Renal cortex interstitium (tissue), 15 donors: ENCODE results near the gene UBR1. TPM values are rescaled to one million over a fixed set of nuclear protein-coding genes. Genes with fewer than 3 reads are reported as not detected.
"Not testable (repeated sequence)": the region's sequence is repeated elsewhere in the genome, so short reads cannot be mapped to it uniquely, and the experiment has no call there.

Source experiments
- DNase-seq, 11 donors: peaks; one replicate each; pipeline ENCODE4 v3.0.0-alpha.2; 2013; ENCODE audit warnings: low read depth in 9 of 11, low spot score in 4 of 11; ENCODE audit errors: extremely low read depth in 1 of 11
- long read RNA-seq, 16 experiments: transcript quantifications; one replicate each; lab custom pipeline, GENCODE V29; 2026
- polyA plus RNA-seq, 3 donors: library from polyadenylated mRNA; unstranded; fragments of 120-200 nt; gene quantifications; one replicate each; pipeline ENCODE4 v1.2.1, GENCODE V29; 2013; ENCODE audit not compliant: insufficient read length in 3 of 3

UBR1 gene
- polyA plus RNA-seq: 10 to 100 TPM; 20.3 to 27.5 (median 22.9) TPM
- long read RNA-seq, donor 1, partial matches to known transcripts: 0 of 1 reads
- long read RNA-seq, donor 1, other reads (novel, unspliced or antisense): 0 of 1 reads
- long read RNA-seq, donor 2: 0 reads
- long read RNA-seq, donor 3, partial matches to known transcripts: 0 of 2 reads
- long read RNA-seq, donor 3, other reads (novel, unspliced or antisense): 0 of 2 reads
- long read RNA-seq, donor 4: 0 reads
- long read RNA-seq, donor 5: 0 reads
- long read RNA-seq, donor 6: 0 reads
- long read RNA-seq, donor 7: 0 reads
- long read RNA-seq, donor 8: 0 reads
- long read RNA-seq, donor 9, full-length matches to known transcripts: 2 of 2 reads
- long read RNA-seq, donor 9, partial matches to known transcripts: 0 of 2 reads
- long read RNA-seq, donor 9, other reads (novel, unspliced or antisense): 0 of 2 reads
- long read RNA-seq, donor 10: 0 reads
- long read RNA-seq, donor 11: 0 reads
- long read RNA-seq, donor 12: 0 reads
- long read RNA-seq, donor 13: 0 reads
- long read RNA-seq, donor 14: 0 reads
- long read RNA-seq, donor 15: 0 reads
- long read RNA-seq, donor 16, partial matches to known transcripts: 7 of 7 reads
- long read RNA-seq, donor 16, other reads (novel, unspliced or antisense): 0 of 7 reads

DNA sequence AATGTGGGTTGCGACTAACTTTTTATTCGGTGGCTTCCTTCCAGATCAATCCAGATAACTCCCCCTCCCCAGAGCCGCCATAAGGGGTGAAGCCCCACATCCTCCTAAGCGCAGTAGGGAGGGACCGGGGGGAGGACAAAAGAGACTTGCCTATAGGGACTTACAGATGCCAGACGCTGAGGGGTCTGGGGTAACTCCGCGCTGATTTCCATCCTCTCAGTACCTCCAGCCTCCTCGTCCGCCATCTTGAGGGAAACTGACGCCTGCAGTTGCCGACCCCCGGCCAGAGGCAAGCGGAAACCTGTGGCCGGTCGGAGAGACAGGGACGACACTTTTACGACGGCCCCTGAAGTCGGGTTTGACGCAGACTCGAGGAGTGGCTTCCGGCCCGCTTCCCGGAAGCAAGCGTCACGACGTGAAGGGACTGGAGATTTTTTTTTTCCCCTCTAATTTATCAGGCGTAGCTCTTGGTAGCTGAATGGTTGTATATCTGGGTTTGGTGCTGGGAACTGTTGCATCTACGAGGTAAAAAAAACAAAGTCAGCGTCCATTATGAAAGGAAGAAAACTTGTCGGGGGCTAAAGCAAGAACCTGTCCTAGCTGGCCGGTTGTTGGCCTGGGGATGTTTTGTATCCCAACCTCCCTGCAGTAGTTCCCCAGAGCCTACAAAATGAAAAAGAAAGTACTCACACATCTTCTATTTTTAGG, at the start of gene UBR1:
TSS of gene UBR1 (minus strand) at position 261 of the 708 bp plus-strand sequence. CDS start at position 245, 16 bp downstream.
- peak; percentile 81 to 96 (median 90) for DNase-seq

DNA sequence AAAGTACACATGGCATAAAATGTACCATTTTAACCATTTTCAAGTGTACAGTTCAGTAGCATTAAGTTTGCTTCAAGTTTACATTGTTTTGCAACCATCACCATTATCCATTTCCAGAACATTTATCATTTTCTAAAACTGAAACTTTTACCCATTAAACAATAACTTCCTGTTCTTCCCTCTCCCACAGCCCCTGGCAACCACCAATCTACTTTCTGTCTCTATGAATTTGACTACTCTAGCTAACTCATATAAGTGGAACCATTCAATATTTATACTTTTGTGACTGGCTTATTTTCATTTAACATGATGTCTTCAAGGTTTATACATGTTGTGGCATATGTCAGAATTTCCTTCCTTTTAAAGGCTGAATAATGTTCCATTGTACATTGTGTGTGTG, 47.4 kb upstream of the UBR1 start:
- no peak for DNase-seq

DNA sequence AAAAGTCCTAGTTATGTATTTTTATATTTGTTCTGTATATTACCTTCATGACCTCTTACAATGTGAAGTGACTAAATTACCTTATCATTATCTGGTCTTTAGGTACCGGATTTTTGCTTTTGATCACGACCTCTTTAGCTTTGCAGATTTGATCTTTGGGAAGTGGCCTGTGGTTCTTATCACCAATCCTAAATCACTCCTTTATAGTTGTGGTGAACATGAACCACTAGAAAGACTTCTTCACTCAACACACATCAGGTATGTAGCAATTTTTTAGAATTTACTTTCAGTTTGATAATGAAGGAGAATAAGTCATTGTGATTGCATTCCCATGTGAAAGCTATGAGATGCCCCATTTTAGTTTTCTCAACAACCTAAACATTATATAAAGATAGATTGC, 45.9 kb upstream of the UBR1 start:
- no peak for DNase-seq

DNA sequence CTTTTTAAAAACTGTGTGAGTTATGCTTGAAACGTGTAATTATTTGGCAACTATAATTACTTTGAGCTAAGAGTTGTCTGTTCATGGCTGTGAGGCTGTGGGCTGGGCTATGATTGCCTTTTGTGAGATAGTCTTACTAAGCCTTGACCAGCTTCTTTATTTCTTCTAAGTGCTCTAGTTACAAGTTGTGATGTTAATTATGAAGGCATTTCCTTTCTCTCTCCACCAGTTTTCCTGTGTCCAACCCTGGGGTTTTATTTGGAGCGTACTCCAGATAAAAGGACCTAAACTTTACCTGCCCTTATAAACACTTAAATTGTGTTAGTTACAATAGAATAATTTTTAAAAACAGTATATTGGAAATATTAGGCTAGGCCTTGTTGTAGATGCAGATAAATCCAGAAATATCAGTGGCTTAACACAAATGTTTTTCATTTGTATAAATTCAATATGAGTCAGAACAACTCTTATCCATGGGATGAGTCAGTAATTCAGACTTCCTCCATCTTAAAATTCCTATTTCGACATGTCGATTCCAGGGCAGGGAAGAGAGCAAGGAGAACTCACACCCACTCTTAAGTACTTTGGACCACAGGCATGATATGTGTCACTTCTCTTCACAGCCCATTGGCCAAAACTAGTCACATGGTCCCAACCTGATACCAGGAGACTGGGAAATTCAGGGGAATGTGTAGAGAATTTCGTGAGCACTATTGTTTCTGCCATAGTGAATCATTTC, 44.5 kb upstream of the UBR1 start:
- no peak for DNase-seq

DNA sequence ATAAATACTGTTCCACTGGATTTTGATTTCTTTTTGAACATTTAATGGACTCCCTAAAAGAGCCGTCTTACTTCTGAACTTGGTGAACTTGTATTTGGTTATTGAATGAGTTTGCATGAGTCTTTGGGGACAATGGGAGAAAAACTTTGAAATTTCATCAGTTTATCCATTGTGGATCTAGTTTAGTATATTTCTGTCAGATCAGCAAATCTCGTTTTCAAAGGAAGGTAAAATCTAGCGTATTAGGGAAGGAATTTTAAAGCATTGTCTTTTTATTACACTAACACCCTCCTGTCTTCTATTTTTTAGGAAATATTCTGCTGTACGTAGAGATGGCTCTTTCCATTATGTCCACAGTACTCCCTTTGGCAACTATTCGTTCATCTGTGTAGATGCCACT, 40.3 kb upstream of the UBR1 start:
- no peak for DNase-seq

DNA sequence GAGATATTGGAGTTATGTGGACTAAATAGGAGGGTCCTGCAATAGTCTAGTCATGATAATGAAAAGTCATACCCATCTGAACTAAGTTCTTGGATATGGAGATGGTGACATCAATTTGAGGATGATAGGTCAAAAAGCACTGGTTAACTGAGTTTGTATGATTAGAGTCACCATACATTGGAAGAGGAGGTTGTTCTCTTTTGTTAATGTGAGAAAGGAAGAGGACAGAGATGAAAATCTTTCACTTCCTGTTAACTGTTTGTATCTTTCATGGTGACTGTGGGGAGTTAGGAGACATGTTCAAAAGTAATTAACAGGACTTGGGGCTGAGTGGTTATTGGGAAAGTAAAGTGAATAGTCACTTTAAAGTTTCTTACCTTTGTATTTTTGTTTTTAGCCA, 38.7 kb upstream of the UBR1 start:
- no peak for DNase-seq

DNA sequence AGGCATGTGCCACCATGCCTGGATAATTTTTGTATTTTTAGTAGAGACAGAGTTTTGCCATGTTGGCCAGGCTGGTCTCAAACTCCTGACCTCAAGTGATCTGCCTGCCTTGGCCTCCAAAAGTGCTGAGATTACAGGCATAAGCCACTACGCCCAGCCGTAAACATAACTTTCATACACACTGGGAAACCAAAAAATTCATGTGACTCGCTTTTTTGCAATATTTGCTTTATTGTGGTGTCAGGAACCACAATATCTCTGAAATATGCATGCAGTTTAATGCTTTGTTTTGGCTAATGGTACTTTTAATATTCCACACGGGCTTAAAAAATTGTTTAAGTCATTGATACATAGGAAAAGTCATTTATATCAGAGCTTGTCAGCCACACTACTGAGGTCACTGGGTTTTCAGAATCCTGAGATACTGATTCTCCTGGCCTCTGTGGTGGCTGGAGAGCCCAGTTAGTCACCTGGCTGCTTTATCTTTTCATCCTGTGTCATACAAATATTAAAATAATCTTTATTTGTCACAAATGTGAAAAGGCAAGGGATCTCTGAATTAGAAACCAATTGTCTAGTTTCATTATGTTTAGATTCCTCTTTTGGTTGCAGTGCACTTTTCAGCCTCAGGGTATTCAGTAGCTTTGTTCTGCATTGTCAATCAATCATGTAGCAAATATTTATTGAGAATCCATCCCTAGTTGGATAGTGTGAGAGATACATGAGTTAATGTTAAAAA, 37.5 kb upstream of the UBR1 start:
- DNase-seq: no peak

DNA sequence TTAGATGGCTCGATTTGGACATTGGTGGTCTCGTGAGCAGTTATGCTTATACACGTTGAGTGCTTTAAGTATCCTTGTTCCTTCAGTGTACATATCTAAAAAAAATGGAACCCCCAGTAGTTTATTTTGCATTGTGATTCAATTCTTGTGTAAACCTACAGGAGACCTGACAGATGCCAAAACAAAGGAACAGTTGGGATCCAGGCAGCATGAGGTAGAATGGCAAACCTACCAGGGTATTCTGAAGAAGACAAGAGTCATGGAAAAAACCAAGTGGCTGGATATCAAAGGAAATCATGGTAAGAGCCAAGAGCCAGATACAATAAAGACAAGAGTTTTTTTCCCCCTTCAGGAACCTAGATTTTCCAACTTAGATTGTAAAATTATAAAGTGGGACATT, 29.5 kb upstream of the UBR1 start:
- DNase-seq: no peak

DNA sequence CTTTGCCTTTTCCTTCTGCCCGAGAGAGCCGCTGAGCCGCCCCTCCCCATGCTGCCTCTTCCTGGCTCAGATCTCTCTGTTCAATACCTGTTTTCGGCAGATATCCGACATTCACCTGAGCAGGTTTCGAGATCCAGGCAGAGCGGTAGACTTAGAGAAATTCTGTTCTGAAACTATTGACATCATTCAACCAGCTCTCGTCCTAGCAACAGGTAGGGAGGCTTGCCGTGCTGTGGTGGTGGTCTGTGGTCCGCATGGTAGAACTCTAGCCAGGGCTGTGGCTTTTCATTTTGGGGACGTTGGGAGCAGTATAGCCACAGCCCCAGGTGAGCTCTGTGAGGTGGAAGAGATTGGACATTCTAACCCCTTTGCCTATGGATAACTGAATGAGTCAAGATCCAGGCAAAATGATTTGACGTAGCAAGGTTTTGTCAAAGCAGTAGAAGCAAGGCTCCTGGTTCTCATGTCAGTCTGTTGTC, 28.4 kb upstream of the UBR1 start:
- no peak for DNase-seq

DNA sequence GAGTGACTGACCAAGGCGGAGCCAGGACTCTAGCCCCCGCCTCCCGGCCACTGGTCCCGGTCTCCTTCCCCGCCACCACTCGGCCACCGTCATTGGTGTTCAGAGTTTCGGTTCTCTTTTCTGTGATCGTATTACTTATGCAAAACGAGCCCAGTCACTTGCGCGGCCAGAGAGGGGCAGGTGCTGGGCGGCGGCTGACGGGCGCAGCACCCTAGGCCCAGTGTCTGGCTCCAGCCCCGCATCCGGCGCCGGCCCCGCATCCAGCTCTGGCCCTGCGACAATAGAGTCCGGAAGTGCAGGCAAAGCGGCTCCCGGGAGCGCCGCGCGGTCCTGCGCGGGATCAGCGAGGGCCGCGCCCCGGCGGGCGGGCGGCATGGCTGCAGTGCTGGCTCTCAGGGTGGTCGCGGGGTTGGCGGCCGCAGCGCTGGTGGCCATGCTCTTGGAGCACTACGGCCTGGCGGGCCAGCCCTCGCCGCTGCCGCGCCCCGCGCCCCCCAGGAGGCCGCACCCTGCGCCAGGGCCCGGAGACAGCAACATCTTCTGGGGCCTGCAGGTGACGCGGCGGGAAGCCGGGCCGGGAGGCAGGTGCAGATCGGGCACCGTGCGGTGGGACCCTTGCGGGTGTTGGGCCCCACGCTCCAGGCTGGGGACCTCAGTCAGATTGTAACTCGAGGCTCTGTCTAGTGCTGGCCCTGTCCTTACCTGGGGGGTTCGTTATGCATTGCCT, 27.8 kb upstream of the UBR1 start, which contains the start of gene TMEM62:
TSS of gene TMEM62 (plus strand) at position 157 of the 727 bp plus-strand sequence. CDS start at position 374, 217 bp downstream.
- DNase-seq: peak in 8 of 11 donors; percentile 33 to 68 (median 50)

DNA sequence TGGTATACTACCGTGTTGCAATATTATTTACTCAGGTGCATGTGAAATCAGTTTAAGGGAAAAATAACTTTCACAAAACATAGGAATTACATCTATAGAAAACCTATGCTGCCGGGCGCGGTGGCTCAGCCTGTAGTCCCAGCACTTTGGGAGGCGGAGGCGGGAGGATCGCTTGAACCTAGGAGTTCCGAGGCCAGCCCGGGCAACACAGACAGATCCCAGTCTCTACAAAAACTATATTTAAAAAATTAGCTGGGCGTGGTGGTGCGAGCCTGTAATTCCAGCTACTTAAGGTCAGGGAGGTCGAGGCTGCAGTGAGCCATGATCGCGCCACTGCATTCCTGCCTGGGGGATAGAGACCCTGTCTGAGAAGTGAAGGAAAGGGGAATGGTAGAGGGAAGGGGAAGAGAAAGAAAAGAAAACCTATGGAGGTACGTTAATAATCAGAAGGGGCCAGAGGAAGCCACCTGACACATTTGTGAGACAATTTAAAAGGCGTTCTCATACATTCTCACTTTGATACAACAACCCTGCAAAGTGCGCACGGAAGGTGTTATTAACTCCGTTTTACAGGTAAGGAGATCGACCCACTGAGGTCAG, 27.1 kb upstream of the UBR1 start:
- no peak for DNase-seq

DNA sequence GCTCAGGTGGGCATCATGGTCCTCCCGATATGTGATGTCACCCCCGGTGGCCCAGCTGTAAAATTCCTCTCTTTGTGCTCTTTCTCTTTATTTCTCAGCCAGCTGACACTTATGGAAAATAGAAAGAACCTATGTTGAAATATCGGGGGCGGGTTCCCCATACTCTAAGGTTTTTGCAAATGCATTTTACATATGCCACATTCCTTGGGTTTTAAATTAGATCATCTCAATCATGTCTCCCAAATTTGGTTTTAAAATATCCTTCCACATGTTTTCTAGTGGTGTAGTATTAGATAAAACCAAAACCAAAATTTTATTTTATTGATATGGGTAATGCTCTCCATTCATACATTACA, 23.1 kb upstream of the UBR1 start:
- no peak for DNase-seq

DNA sequence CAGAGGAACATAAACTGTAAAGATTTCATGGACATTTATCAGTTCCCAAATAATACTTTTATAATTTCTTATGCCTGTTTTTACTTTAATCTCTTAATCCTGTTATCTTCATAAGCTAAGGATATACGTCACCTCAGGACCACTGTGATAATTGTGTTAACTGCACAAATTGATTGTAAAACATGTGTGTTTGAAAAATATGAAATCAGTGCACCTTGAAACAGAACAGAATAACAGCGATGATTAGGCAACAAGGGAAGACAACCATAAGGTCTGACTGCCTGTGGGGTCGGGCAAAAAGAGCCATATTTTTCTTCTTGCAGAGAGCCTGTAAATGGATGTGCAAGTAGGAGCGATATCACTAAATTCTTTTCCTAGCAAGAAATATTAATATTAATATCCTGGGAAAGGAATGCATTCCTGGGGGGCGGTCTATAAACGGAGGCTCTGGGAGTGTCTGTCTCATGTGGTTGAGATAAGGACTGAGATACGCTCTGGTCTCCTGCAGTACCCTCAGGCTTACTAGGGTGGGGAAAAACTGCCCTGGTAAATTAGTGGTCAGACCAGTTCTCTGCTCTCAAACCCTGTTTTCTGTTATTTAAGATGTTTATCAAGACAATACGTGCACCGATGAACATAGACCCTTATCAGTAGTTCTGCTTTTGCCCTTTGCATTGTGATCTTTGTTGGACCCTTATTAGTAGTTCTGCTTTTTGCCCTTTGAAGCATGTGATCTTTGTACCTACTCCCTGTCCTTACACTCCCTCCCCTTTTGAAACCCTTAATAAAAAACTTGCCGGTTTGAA, 22.5 kb upstream of the UBR1 start:
- DNase-seq: not testable (repeated sequence)

DNA sequence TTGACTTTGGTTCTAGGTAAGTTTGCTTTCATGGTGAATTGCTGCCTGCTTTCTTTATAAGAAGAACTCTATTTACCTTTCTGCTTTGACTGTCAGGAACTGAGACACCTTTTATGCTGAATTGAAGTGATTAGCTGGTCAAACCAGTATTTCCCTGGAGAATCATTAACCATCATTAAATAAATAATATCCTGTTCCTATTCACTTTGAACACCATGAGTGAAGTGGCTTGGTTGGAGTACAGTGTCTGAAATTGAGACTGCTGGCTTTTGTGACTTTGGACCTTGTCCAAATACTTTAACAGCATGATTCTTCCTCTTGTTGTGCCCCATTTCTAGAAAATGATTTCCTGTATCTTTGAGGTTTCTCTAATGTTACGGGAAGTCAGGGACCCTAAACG, 21.9 kb upstream of the UBR1 start:
- peak in 1 of 11 donors; percentile 37 for DNase-seq

DNA sequence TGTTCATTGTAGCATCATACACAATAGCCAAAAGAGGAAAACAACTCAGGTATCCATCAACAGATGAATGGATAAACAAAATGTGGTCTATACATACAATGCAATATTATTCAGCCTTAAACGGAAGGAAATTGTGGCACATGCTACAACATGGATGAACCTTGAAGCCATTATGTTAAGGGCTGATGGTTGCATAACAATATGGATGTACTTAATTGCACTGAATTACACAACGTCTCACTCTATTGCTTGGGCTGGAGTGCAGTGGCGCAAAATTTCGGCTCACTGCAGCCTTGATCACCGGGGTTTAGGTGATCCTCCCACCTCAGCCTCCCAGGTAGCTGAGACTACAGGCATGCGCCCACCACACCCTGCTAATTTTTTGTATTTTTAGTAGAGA, 20.5 kb upstream of the UBR1 start:
- DNase-seq: no peak

DNA sequence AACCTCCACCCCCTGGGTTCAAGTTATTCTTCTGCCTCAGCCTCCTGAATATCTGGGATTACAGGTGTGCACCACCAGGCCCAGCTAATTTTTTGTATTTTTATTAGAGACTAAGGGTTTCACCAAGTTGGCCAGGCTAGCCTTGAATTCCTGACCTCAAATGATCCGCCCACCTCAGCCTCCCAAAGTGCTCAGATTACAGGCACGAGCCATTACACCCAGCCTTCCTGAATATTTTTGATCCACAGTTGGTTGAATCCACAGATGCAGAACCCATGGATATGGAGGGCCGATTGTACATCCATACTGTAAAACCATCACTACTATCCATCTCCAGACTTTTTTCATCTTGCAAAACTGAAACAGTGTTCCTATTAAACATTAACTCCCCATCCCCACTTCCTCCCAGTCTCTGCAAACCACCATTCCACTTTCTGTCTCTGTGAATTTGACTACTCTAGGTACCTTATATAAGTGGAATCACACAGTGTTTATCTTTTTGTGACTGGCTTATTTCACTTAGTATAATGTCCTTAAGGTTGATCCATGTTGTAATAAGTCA, 19.3 kb upstream of the UBR1 start:
- DNase-seq: no peak
